K562 (cell line): ENCODE results near the gene IMMP2L. TPM values are rescaled to one million over a fixed set of nuclear protein-coding genes. Genes with fewer than 3 reads are reported as not detected.

Experiments
- ADNP ChIP-seq: fragments of 200-800 bp; sonication (Bioruptor generic); IDR thresholded peaks from 2 replicates; pipeline ENCODE4 v1.6.1; 2016; ENCODE audit warnings: missing genetic modification characterization, missing compliant biosample characterization
- BCL6 ChIP-seq: fragments of 250-450 bp; sonication (Bioruptor Pico); IDR thresholded peaks from 2 replicates; pipeline ENCODE4 v1.4.0; 2020
- E2F1 ChIP-seq: sonication (generic); formaldehyde crosslinking; IDR thresholded peaks from 2 replicates; pipeline ENCODE4 v1.8.1; 2023; ENCODE audit warnings: mild to moderate bottlenecking, missing genetic modification reagents, moderate library complexity
- EP300 ChIP-seq: IDR thresholded peaks from 2 replicates; pipeline ENCODE4 v1.6.1; 2012; ENCODE audit warnings: low read length, improper control_type of control experiment
- HDAC8 ChIP-seq: fragments of 450-650 bp; IDR thresholded peaks from 2 replicates; pipeline ENCODE4 v1.6.1; 2016; ENCODE audit warnings: mild to moderate bottlenecking, missing genetic modification characterization, moderate library complexity, missing compliant biosample characterization
- HNRNPL ChIP-seq: fragments of 200-400 bp; formaldehyde crosslinking; IDR thresholded peaks from 2 replicates; pipeline ENCODE4 v1.6.1; 2017; ENCODE audit warnings: low read depth, mild to moderate bottlenecking, low read length
- KLF1 ChIP-seq: fragments of 450-650 bp; IDR thresholded peaks from 2 replicates; pipeline ENCODE4 v1.6.1; 2016; ENCODE audit warnings: missing genetic modification characterization, missing compliant biosample characterization
- MAFK ChIP-seq: IDR thresholded peaks from 2 replicates; pipeline ENCODE4 v1.6.1; 2011; ENCODE audit warnings: low read length, improper control_type of control experiment
- POLR2H ChIP-seq: IDR thresholded peaks from 2 replicates; pipeline ENCODE4 v1.6.1; 2016; ENCODE audit warnings: missing genetic modification characterization, low read depth, mild to moderate bottlenecking, control low read depth, missing compliant biosample characterization, moderate library complexity
- REST ChIP-seq, 2 experiments: fragments of 450-650 bp; formaldehyde crosslinking in 1 of 2; IDR thresholded peaks; 2 replicates each; pipeline versions ENCODE4 v1.4.0 to v1.6.1; 2014 to 2020; ENCODE audit warnings: mild to moderate bottlenecking in 2 of 2, borderline replicate concordance in 1 of 2, low read depth in 1 of 2
- TEAD2 ChIP-seq: fragments of 450-650 bp; IDR thresholded peaks from 2 replicates; pipeline ENCODE4 v1.6.1; 2016; ENCODE audit warnings: missing genetic modification characterization, control low read depth, missing compliant biosample characterization
- ZNF165 ChIP-seq: fragments of 250-450 bp; sonication (Bioruptor Pico); IDR thresholded peaks from 2 replicates; pipeline ENCODE4 v1.4.0; 2020; ENCODE audit warnings: borderline replicate concordance
- ZNF511 ChIP-seq: sonication (generic); formaldehyde crosslinking; IDR thresholded peaks from 2 replicates; pipeline ENCODE4 v1.8.0; 2022; ENCODE audit warnings: mild to moderate bottlenecking, missing genetic modification reagents
- ZNF75A ChIP-seq: fragments of 450-650 bp; formaldehyde crosslinking; IDR thresholded peaks from 2 replicates; pipeline ENCODE4 v1.4.0; 2020; ENCODE audit warnings: mild to moderate bottlenecking
- polyA plus RNA-seq, 8 experiments: library from polyadenylated mRNA; depleted of rRNA in 4 of 8; stranded (reverse) in 5 of 8; unstranded in 3 of 8; fragments of >200 nt; fragmentation: Nextera tagmentation in 2 of 8; fragmentation: Illumina TruSeq in 1 of 8; extraction: Ambion mirVana in 2 of 8; extraction: Trizol in 1 of 8; gene quantifications; 2 replicates each; pipeline versions ENCODE4 v1.2.1 to v1.2.3, GENCODE V29; 2011 to 2014; ENCODE audit warnings: inconsistent platforms in 1 of 8, missing spikeins in 1 of 8
- total RNA-seq, 7 experiments: library from RNA; depleted of rRNA in 6 of 7; stranded (reverse); fragments of >200 nt in 6 of 7; fragmentation: Illumina TruSeq in 2 of 7; extraction: Trizol in 2 of 7; gene quantifications; 2 replicates each; pipeline versions ENCODE4 v1.2.1 to v1.2.3, GENCODE V29; 2011 to 2021; ENCODE audit warnings: low replicate concordance in 1 of 7
- TF ChIP-seq, protein P1 (sequence below): sonication (generic); formaldehyde crosslinking; IDR thresholded peaks from 2 replicates; pipeline ENCODE4 v1.8.0; 2022; ENCODE audit warnings: missing genetic modification reagents, mild to moderate bottlenecking, moderate library complexity, borderline replicate concordance
- TF ChIP-seq, protein P2 (sequence below): sonication (generic); formaldehyde crosslinking; IDR thresholded peaks from 2 replicates; pipeline ENCODE4 v1.9.0; 2022; ENCODE audit warnings: mild to moderate bottlenecking, missing genetic modification reagents

IMMP2L gene
- total and polyA plus RNA-seq, 9 of the 15 experiments (the other 6 are each of a cell fraction or from before 2014, with no cell fraction given): 29.7 to 116 (median 53.0) TPM

DNA sequence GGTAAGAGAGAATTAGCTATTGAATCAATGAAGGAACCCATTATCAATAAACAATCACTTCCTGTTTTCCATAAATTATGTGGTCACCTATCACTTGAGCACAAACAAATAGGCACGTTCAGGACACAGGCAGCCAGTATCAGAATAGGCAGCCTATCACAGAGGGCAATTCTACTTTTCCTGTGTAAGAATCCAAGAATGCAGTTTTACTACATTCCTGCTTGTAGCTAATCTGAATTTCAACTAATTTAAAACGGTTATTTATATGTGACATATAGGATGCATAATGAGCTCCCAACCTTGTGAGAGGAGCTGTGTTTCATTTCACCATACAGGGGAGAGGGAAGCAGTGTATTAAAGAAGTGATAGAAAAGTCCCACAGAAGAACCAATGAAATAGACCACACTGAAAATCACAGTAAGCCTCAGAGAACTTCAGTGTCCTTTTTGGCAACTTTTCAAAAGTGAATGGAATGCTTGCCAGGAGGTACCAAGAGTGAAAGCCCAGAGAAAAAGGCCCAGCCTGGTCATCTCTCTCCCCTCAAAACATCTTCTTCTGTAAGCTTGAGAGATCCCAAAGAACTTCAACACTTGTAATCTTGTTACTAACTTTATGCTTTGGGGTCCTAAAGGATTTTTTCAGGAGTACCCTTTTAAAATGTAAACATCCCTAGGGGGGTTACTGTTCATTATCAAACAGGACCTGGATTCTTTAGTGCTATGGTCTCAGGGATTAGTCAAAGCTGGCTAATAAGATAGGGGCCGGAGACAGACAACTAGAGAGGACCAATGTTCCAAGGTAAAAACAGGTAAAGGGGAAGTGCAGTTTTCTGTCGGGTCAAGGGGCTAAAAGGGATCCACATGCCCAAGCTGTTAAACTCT lies 1.3 kb downstream of the IMMP2L start (continued):
- peak; percentile 7; the same call in 1 of the 2 replicates for TF ChIP-seq REST (IDR thresholded peaks at IDR 0.05; ENCODE audit: borderline replicate concordance)
- TF ChIP-seq REST (CRISPR knock-in tag; IDR thresholded peaks at IDR 0.05; ENCODE audit: low read depth): no peak
- TF ChIP-seq HNRNPL: no peak
- TF ChIP-seq E2F1 (CRISPR knock-in tag): 0 out of 2 replicates have a peak, but pooled peaks have one; percentile 15
- no peak for TF ChIP-seq ZNF165 (CRISPR knock-in tag)
- TF ChIP-seq KLF1 (tag): no peak
- TF ChIP-seq ZNF511: no peak
- TF ChIP-seq ZNF75A (CRISPR knock-in tag): peak; percentile 17; the same call in 1 of the 2 replicates
- TF ChIP-seq, protein P1, sequence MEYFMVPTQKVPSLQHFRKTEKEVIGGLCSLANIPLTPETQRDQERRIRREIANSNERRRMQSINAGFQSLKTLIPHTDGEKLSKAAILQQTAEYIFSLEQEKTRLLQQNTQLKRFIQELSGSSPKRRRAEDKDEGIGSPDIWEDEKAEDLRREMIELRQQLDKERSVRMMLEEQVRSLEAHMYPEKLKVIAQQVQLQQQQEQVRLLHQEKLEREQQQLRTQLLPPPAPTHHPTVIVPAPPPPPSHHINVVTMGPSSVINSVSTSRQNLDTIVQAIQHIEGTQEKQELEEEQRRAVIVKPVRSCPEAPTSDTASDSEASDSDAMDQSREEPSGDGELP (CRISPR knock-in tag): no peak
- TF ChIP-seq, protein P2, sequence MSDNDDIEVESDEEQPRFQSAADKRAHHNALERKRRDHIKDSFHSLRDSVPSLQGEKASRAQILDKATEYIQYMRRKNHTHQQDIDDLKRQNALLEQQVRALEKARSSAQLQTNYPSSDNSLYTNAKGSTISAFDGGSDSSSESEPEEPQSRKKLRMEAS: no peak
- TF ChIP-seq MAFK: no peak
- TF ChIP-seq TEAD2 (tag): peak; percentile 47; the same call in 1 of the 2 replicates
- no peak for TF ChIP-seq HDAC8
- peak; percentile 25; the same call in 1 of the 2 replicates for TF ChIP-seq BCL6 (CRISPR knock-in tag)
- no peak for TF ChIP-seq EP300
- no peak for TF ChIP-seq POLR2H (tag)
- no peak for TF ChIP-seq ADNP
